ENCODE data around the gene CLDN4.
"Not testable (repeated sequence)": the region's sequence is repeated elsewhere in the genome, so short reads cannot be mapped to it uniquely, and the experiment has no call there.

The CLDN4 gene

GRCh38 chr7:73823873-73824592 is 6.8 kb upstream of the CLDN4 start:
- DNase-seq: no peak

DNA sequence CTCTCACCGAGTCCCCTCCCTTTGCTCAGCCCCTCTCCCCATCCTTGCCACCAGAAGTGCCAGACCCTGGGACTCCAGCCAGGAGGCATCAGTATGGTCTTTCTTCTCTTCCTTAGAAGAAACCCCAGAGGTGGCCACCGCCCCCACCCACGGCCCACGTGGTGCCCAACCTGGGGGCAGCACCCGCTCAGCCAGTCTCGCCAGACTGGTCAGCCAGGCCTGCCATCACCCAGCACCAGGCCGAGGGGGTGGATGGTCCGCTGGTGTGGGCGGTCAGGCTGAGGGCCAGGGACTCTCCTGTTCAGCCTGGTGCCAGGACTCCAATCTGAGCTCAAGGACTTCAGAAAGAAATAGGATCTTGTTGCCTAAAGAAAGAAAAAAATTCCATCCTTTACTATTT is 5.8 kb upstream of the CLDN4 start:
- no peak for DNase-seq

GRCh38 chr7:73827567-73828106 is 3.2 kb upstream of the CLDN4 start:
- DNase-seq: peak; percentile 95

DNA sequence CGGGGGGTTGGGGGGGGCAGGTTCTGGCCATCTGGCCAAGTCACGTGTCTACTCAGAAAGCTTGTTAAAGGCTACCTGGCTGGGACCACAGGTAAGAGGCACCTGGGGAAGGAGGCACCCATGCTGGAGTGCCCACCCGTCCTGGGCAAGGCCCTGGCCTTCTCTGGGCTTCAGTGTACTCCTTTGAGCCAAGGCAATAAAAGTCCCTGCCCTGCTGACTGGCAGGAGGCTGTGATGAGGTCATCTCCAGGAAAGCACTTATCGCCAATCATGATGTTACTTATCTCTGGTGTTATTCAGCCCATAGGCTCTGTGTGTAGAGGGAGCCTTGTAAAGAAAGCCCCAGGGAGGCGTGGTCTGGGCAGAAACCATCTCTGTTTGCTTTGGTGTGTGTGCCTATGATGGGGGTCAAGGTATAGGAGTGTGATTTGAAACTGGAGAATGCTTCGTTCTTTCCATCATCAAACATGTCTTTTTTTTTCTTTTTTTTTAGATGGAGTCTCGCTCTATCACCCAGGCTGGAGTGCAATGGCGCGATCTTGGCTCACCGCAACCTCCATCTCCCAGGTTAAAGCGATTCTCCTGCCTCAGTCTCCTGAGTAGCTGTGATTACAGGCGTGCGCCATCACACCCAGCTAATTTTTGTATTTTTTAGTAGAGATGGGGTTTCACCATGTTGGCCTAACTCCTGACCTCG is 2.5 kb upstream of the CLDN4 start:
- DNase-seq: peak; percentile 95

- no peak for DNase-seq
Observed at GRCh38 chr7:73828972-73829371, 1.8 kb upstream of the CLDN4 start.

GRCh38 chr7:73829505-73829904 is 1.3 kb upstream of the CLDN4 start:
- no peak for DNase-seq

- DNase-seq: no peak
Observed at GRCh38 chr7:73829921-73830680, 695 bp upstream of the CLDN4 start.

DNA sequence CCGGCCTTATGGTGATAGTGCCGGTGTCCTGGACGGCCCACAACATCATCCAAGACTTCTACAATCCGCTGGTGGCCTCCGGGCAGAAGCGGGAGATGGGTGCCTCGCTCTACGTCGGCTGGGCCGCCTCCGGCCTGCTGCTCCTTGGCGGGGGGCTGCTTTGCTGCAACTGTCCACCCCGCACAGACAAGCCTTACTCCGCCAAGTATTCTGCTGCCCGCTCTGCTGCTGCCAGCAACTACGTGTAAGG is 713 bp downstream of the CLDN4 start:
- DNase-seq: no peak

GRCh38 chr7:73831834-73832651 is 1.2 kb downstream of the CLDN4 start:
- peak; percentile 82 for DNase-seq

DNA sequence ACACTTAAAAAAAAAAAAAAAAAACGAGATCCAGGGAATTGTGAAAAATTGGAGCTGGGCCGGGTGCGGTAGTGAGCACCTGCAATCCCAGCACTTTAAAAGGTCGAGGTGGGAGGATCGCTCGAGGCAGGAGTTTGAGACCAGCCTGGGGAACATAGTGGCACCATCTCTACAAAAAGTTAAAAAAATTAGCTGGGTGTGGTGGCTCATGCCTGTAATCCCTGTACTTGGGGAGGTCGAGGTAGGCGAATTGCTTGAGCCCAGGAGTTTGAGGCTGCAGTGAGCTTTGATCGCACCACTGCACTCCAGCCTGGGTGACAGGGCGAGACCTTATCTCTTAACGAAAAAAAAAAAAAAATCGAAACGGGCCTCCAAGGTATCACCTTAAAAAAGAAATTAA is 2.0 kb downstream of the CLDN4 start:
- no peak for DNase-seq

DNA sequence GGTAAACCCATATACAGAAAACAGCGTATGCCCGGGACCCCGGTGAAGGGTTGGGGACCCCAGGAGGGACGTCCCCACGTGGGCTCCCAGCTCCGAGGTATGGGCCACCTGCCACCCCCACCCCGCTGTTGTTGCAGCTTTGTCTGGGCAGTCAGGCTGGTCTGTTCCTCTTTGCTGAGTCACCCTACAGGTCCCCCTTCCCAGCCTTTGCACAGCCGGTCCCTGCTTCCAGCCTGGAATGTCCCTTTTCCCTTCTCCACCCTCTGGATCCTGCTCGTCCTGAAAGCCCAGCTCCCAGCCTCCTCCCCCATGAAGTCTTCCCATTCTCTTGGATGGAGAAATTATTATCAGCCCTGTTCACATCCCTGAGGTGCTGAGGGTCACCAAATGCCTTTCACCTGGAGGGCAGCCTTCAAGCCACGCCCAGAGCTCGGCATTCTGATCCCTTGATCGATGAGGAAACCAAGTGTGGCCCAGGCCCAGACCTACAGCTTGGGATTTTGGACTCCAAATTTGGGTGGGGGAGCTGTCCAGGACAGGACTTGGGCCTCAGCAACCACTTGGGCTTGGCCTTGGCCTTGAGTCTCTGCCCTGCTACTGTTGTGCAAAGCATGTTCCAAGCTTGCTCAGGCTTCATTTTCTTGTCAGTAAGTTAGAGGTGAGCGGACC is 2.6 kb downstream of the CLDN4 start:
- DNase-seq: no peak

DNA sequence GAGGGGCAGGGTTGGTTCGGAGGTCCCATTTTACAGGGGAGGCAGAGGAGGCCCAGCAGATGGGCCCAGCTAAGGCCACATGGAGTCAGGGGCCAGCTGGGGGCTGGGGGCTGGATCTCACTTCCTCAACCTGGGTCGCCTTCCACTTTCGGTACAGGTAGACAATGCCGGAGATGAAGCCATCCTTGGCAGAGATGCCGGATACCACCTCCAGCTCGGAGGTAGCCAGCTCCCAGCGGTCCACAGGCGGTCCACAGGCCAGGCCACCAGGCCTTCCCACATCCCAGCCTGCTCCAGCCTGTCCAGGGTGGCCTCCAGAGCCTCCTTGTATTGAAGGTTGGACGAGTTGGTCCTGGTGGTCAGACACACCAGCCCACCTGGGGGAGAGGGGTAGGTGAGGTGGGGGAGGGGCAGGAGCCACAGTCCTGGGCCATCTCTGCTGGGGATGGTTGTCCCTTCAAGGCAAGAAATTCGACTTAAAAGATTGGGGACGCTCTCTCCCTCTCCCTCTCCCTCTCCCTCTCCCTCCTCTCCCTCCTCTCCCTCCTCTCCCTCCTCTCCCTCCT is 3.9 kb downstream of the CLDN4 start:
- no peak for DNase-seq

DNA sequence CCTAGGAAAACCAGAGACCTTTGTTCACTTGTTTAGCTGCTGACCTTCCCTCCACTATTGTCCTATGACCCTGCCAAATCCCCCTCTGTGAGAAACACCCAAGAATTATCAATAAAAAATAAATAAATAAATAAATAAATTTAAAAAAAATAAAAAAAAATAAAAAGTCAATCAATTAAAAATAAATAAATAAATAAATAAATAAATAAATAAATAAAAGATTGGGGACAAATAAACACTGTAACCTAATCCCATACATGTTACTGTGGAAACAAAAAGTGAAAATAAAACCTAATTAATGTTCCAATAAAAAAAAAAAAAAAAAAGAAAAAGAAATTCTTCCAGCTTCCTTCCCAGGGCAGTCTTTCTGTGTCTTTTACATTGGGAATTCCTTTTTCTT is 6.4 kb downstream of the CLDN4 start:
- not testable (repeated sequence) for DNase-seq

GRCh38 chr7:73838642-73839041 is 7.8 kb downstream of the CLDN4 start:
- no peak for DNase-seq

DNA sequence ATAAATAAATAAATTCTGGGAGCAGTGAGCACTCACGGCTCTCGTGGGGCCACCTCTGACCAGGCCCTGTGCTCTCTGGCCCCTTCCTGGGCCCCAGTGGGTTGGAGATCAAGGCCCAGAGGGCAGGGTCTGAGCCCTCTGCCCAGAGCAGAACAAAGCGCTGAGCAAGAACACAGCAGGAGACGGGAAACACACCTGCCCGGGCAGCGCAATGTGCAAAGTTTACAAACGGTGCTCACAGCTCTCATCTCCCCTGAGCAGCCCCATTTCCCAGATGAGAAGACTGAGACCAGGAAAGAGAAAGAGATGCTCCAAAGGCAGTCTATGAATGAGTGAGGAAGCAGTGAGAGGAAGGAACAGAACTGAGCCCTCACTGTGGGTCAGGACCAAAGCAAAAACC is 8.5 kb downstream of the CLDN4 start:
- DNase-seq: no peak

DNA sequence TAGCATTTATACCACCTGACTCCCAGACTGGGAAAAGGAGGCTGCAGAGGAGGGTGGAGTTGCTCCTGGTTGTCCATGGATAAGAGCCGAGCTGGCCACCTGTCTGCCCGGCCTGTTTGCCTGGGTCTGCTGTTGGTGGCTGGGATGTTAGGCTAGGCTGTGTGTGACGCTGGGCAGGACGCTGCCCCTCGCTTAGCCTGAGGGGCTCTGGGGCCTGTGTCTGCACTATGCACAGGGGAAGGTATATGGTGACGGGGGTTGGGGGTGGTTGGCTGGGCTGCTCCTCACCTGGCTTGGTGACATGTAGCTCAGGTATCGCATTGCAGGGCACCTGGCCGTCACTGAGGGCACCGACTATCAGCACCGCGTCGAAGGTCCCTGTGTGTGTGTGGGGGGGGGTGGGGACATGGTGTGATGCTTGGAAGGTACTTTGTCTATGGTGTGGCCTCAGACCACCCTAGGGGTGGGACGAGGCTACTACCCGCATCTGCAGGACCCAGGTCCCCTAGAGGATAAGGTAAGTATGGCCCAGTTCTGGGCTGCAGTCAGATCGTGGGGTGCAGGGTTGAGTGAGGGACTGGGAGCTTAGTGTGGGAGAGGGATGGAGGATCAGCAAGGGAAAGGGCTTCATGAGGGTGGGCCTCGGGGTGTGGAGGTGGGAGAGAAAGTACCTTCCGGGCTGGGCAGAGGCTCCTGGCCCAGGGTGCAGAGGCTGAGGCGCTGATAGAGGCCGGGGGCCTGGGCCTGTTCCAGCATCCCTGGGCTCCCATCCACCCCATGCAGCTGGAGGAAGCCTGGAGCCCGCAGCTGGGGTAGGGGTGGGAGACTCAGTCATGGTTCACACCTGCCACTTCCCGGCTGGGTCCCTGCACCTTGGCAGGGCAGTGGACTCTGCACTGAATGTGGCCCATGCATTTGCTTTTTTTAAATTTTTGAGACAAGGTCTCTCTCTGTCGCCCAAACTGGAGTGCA is 9.2 kb downstream of the CLDN4 start:
- DNase-seq: no peak

DNA sequence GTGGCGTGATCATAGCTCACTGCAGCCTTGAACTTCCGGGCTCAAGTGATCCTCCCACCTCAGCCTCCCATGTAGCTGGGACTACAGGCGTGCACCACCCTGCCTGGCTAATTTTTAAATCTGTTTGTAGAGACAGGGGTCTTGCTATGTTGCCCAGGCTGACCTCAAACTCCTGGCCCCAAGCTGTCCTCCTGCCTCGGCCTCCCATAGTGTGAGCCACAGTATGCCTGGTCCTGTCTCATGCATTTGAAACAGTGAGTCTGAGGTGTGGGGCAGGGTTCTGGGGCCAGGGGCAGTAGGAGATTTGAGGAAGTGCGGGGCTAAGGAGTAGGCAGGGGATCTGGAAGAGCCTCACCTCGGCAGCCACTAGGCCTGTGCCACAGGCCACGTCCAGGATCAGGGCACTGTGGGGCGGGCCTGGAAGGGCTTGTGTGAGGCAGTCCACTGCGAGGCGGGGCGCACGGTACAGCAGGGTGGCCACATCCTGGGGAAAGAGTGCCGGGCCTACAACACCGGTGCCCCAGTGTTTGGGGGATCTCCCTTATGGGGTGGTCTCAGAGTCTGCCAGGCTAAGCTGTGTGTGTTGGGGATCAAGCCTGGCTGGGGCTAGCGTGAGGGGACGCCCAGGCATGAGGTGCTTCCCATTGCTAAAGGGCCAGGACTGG is 10.1 kb downstream of the CLDN4 start:
- DNase-seq: no peak

DNA sequence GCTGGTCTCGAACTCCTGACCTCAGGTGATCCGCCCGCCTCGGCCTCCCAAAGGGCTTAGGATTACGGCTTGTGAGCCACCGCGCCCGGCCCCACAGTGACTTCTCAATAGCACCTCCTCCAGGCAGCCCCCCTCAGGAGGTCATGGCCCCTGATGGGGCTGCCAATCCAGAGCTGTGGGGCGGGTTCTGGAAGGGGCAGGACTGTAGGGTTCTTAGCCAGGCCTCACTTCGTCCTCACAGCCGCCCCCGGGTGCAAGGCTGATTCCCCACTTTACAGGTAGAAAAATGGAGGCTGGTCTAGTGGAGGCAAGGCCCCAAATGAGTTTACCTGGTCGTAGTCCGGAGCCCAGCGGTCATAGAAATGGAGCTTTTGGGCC is 10.9 kb downstream of the CLDN4 start:
- DNase-seq: no peak

DNA sequence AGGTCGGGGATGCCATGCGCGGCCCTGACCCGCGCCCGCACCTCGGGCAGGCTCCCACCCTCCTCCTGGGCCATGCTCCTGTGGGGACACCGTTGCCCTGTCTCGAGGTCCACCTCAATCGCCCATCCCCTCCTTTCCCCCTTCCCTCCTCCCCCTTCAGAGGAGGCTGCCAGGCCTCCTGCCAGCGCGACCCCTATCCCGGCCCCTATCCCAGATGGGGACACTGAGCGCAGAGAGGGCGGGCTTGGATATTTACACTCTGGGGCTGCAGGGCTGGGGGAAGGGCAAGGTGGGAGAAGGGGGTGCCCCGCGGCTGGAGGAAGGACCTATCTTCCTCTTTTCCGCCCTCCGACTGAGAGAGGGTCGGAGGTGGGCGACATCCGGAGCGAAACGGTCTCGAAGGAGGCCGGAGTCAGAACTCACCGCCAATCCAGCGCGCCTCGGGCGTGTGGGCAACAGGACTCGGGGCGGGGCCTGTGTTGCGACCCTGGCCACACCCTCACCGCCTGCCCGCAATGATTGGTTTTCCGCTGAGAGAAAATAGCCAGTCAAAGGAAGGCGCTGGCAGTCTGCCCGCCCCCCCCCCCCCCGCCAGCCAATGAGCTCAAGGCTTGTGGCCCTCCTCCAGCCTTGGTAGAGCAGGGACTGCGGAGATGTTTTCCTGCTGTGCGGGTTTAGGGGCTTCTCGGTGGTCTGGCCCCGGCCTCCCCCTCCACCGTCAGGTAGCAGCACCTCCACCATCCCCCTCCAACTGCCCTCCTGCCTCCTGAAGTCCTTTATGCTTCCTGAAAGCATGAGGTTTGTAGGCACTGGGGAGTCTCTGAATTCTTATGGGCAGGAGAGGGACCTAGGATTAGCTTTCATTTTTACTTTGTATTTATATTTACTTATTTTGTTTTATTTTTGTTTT is 11.5 kb downstream of the CLDN4 start, which contains the start of gene METTL27:
TSS of gene METTL27 (minus strand) at position 450 of the 910 bp plus-strand sequence. CDS start at position 74, 376 bp downstream.
- peak; percentile 91 for DNase-seq
